ENCODE measurements around the gene CLCN6. TPM values are rescaled to one million over a fixed set of nuclear protein-coding genes. Genes with fewer than 3 reads are reported as not detected.

Gene CLCN6
- total RNA-seq (10 to 100 TPM; 17.3 to 23.0 (median 21.3) TPM), total RNA-seq (10.3 to 36.5 (median 19.3) reads per million in 29 experiments)
- 7.9 TPM for total RNA-seq (2013)

DNA sequence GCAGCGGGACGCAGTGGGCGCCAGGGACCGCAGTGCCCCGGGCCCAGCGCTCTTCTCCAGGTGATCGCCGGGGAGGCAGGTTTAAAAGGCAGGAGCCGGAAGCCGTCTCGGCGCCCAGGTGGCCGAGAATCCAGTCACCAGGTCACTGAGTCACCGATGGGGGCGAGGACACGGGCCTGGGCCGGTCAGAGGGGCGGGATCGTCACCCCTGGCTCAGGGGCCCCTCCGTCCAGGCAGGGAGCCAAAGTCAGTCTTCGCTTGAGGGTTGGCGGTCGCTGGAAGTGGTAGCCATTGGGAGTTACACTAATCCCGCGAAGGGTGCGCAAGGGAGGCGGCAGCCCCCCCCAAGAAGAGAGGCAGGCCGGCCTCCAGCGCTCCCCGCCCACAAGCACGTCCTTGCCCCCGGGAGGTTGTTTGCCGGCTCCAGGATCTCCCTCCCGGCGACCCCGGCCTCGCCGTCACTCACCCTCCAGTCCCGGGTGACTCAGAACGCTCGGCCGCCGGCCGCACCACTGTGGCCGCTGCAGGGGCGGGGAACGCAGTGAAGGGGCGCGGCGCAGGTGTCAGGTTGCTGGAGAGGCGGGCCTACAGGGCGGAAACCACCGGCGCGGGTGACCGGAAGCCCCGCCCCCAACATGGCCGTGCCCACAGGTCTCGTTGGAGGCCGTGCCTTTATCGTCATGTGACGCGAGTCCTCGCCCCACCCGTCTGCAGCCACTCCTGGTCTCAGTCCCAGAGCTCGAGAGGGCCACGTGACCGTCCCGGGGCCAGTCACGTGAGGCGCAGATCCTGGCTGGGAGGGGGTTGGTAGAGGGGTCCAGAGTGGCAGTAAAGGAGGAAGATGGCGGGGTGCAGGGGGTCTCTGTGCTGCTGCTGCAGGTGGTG is at the start of gene CLCN6, which contains the start of gene MTHFR:
Gene CLCN6 (plus strand): TSS at position 770 of the 885 bp plus-strand sequence. CDS start 72 bp downstream, at position 842.
Gene MTHFR (minus strand): TSS at position 543 of the 885 bp plus-strand sequence. CDS start 2,848 bp downstream, outside the sequence.
- Mint-ChIP-seq H3K4me1 (peaks cover 52 to 65% (median 61%) of the 10 kb centered on the region in 3 donors), H3K4me3 (peak within 1 kb of the TSS; percentile 92 to 97 (median 93)), H3K36me3 (peaks cover 13% of the 10 kb centered on the region), H3K9me3 (no peaks in the 10 kb centered on the region), H3K27me3 (no peaks in the 10 kb centered on the region), H3K27ac (peak within 1 kb of the TSS; percentile 95 to 97)
- POLR2A ChIA-PET = interaction anchor here (0.7 to 1.6 kb wide), 3 partner anchors 102 to 533 kb away, joined by 3 to 11 read pairs (median 6); no protein-coding TSS in a partner anchor
- Histone ChIP-seq H3K4me1 (ENCODE audit: control insufficient read depth in 1 of 2, extremely low read depth in 1 of 2, insufficient read depth in 2 of 2, low read length in 2 of 2) (peaks cover 21 to 46% of the 10 kb centered on the region in 2 experiments), H3K9me3 (no peaks in the 10 kb centered on the region), H3K36me3 (ENCODE audit: control insufficient read depth in 2 of 2, extremely low read depth in 1 of 2, insufficient read depth in 1 of 2, low read length in 1 of 2) (peaks cover 2 to 21% of the 10 kb centered on the region in 2 donors), H3K27me3 (replicated peaks in 1 of 2; ENCODE audit: control insufficient read depth in 2 of 2, extremely low read depth in 1 of 2, insufficient read depth in 2 of 2, low read length in 1 of 2) (no peaks in the 10 kb centered on the region), H3K27ac (ENCODE audit: low read length) (peak within 1 kb of the TSS; percentile 84), H3K4me3 (ENCODE audit: control insufficient read depth in 1 of 2, extremely low read depth in 1 of 2, low read length in 1 of 2) (peak within 1 kb of the TSS; percentile 86 to 90)
- CTCF ChIA-PET = interaction anchor here in 1 of 2 donors (0.6 to 1.8 kb wide), 4 partner anchors 102 to 1331 kb away, joined by 3 to 5 read pairs (median 4); partner anchors contain the start of gene MIIP
- under 1% methylated on average over 71 of the region's 72 CpGs for WGBS (ENCODE audit: insufficient coverage)
- ATAC-seq (replicated peaks in 1 of 4) (peak; percentile 87 to 90 (median 87)), DNase-seq (peak; percentile 92 to 99 (median 97))

DNA sequence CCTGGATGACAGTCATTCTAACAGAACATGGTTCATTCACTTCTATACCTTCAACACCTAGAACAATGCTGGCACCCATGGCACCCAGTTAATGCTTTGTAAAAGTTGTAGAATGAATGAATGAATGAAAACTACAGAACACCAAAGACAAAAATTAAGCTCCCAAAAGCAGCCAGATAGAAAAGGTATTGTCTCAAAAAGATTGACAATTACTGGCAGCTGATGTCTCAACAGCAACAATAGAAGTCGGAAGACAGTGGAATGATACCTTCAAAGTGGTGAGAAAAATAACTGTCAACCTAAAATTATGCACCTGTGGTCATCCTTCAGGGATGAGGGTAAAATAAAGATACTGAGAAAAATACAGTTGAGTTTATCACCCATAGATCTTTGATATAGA is 48.9 kb upstream of the CLCN6 start:
- H3K4me1 ChIP-seq (ENCODE audit: control insufficient read depth in 1 of 2, extremely low read depth in 1 of 2, insufficient read depth in 2 of 2, low read length in 2 of 2) = peaks cover 0 to 15% of the 10 kb centered on the region in 2 experiments
- CTCF ChIA-PET = no interaction called here
- WGBS (ENCODE audit: insufficient coverage) = no CpG with 5 or more reads among the region's 1 CpG

GRCh38 chr1:11759791-11760190 is 46.2 kb upstream of the CLCN6 start:
- Histone ChIP-seq H3K4me1 (ENCODE audit: control insufficient read depth in 1 of 2, extremely low read depth in 1 of 2, insufficient read depth in 2 of 2, low read length in 2 of 2) (peaks cover 0 to 10% of the 10 kb centered on the region in 2 experiments), H3K9me3 (no peaks in the 10 kb centered on the region), H3K27me3 (replicated peaks in 1 of 2; ENCODE audit: control insufficient read depth in 2 of 2, extremely low read depth in 1 of 2, insufficient read depth in 2 of 2, low read length in 1 of 2) (peaks cover 0 to 35% of the 10 kb centered on the region in 2 experiments), H3K27ac (ENCODE audit: low read length) (no peak overlapping the region), H3K36me3 (ENCODE audit: control insufficient read depth in 2 of 2, extremely low read depth in 1 of 2, insufficient read depth in 1 of 2, low read length in 1 of 2) (no peaks in the 10 kb centered on the region), H3K4me3 (ENCODE audit: control insufficient read depth in 1 of 2, extremely low read depth in 1 of 2, low read length in 1 of 2) (no peak overlapping the region)
- ATAC-seq (replicated peaks in 1 of 4) (no peak), DNase-seq (no peak)
- Mint-ChIP-seq H3K4me1 (peaks cover 6 to 12% (median 10%) of the 10 kb centered on the region in 3 donors), H3K27me3 (peaks cover 22 to 35% of the 10 kb centered on the region in 2 donors), H3K27ac (no peak overlapping the region), H3K4me3 (no peak overlapping the region), H3K9me3 (no peaks in the 10 kb centered on the region), H3K36me3 (no peaks in the 10 kb centered on the region)
- ChIA-PET POLR2A (no interaction called here), CTCF (no interaction called here)
- no CpG with 5 or more reads among the region's 4 CpGs for WGBS (ENCODE audit: insufficient coverage)

More for the DNA sequence above, 48.9 kb upstream of the CLCN6 start:
- H3K36me3 ChIP-seq (ENCODE audit: control insufficient read depth in 2 of 2, extremely low read depth in 1 of 2, insufficient read depth in 1 of 2, low read length in 1 of 2) = no peaks in the 10 kb centered on the region
- Mint-ChIP-seq H3K36me3 (no peaks in the 10 kb centered on the region), H3K4me1 (peaks cover 8 to 16% (median 10%) of the 10 kb centered on the region in 3 donors), H3K27ac (no peak overlapping the region), H3K27me3 (peaks cover 5 to 15% of the 10 kb centered on the region in 2 donors), H3K4me3 (no peak overlapping the region), H3K9me3 (no peaks in the 10 kb centered on the region)
- no peak for ATAC-seq (replicated peaks in 1 of 4)
- no peak for DNase-seq
- peaks cover 0 to 10% of the 10 kb centered on the region in 2 experiments for H3K27me3 ChIP-seq (replicated peaks in 1 of 2; ENCODE audit: control insufficient read depth in 2 of 2, extremely low read depth in 1 of 2, insufficient read depth in 2 of 2, low read length in 1 of 2)
- no peak overlapping the region for H3K4me3 ChIP-seq (ENCODE audit: control insufficient read depth in 1 of 2, extremely low read depth in 1 of 2, low read length in 1 of 2)
- POLR2A ChIA-PET = no interaction called here
- no peak overlapping the region for H3K27ac ChIP-seq (ENCODE audit: low read length)
- H3K9me3 ChIP-seq = no peaks in the 10 kb centered on the region

- peak overlapping the region in 1 of 3 donors; percentile 4 for H3K4me3 Mint-ChIP-seq
- H3K36me3 ChIP-seq (ENCODE audit: control insufficient read depth in 2 of 2, extremely low read depth in 1 of 2, insufficient read depth in 1 of 2, low read length in 1 of 2) = no peaks in the 10 kb centered on the region
- H3K36me3 Mint-ChIP-seq = no peaks in the 10 kb centered on the region
- no peak overlapping the region for H3K27ac ChIP-seq (ENCODE audit: low read length)
- no peak for DNase-seq
- WGBS (ENCODE audit: insufficient coverage) = 89% methylated on average over 6 of the region's 6 CpGs
- H3K4me1 ChIP-seq (ENCODE audit: control insufficient read depth in 1 of 2, extremely low read depth in 1 of 2, insufficient read depth in 2 of 2, low read length in 2 of 2) = peaks cover 0 to 10% of the 10 kb centered on the region in 2 experiments
- POLR2A ChIA-PET = no interaction called here
- no peak overlapping the region for H3K27ac Mint-ChIP-seq
- no peak overlapping the region for H3K4me3 ChIP-seq (ENCODE audit: control insufficient read depth in 1 of 2, extremely low read depth in 1 of 2, low read length in 1 of 2)
- no peak for ATAC-seq (replicated peaks in 1 of 4)
- CTCF ChIA-PET = no interaction called here
- H3K4me1 Mint-ChIP-seq = peaks cover 6 to 12% (median 10%) of the 10 kb centered on the region in 3 donors
- no peaks in the 10 kb centered on the region for H3K9me3 Mint-ChIP-seq
- H3K9me3 ChIP-seq = no peaks in the 10 kb centered on the region
- peaks cover 22 to 35% of the 10 kb centered on the region in 2 donors for H3K27me3 Mint-ChIP-seq
- H3K27me3 ChIP-seq (replicated peaks in 1 of 2; ENCODE audit: control insufficient read depth in 2 of 2, extremely low read depth in 1 of 2, insufficient read depth in 2 of 2, low read length in 1 of 2) = peaks cover 0 to 48% of the 10 kb centered on the region in 2 experiments
These were observed 44.7 kb upstream of the CLCN6 start for GRCh38 chr1:11761285-11761684.

GRCh38 chr1:11761988-11762406 is 44.0 kb upstream of the CLCN6 start, which contains the start of gene C1orf167:
TSS of gene C1orf167 (plus strand) at chr1:11762193. CDS start at chr1:11764401, 2,208 bp downstream.
- peak within 1 kb of the TSS in 1 of 3 donors; percentile 4 for H3K4me3 Mint-ChIP-seq
- ChIA-PET POLR2A (no interaction called here), CTCF (no interaction called here)
- Histone ChIP-seq H3K4me1 (ENCODE audit: control insufficient read depth in 1 of 2, extremely low read depth in 1 of 2, insufficient read depth in 2 of 2, low read length in 2 of 2) (peaks cover 0 to 10% of the 10 kb centered on the region in 2 experiments), H3K27ac (ENCODE audit: low read length) (no peak within 1 kb of the TSS), H3K27me3 (replicated peaks in 1 of 2; ENCODE audit: control insufficient read depth in 2 of 2, extremely low read depth in 1 of 2, insufficient read depth in 2 of 2, low read length in 1 of 2) (peaks cover 0 to 54% of the 10 kb centered on the region in 2 experiments), H3K36me3 (ENCODE audit: control insufficient read depth in 2 of 2, extremely low read depth in 1 of 2, insufficient read depth in 1 of 2, low read length in 1 of 2) (no peaks in the 10 kb centered on the region), H3K4me3 (ENCODE audit: control insufficient read depth in 1 of 2, extremely low read depth in 1 of 2, low read length in 1 of 2) (peak within 1 kb of the TSS in 1 of 2 donors; percentile 32), H3K9me3 (no peaks in the 10 kb centered on the region)
- WGBS (ENCODE audit: insufficient coverage) = 4% methylated on average over 28 of the region's 29 CpGs
- DNase-seq (peak in 13 of 35 experiments; percentile 4 to 49 (median 24)), ATAC-seq (replicated peaks in 1 of 4) (peak; percentile 45 to 76 (median 58))
- H3K9me3 Mint-ChIP-seq = no peaks in the 10 kb centered on the region
- peaks cover 6 to 12% (median 10%) of the 10 kb centered on the region in 3 donors for H3K4me1 Mint-ChIP-seq
- peaks cover 22 to 33% of the 10 kb centered on the region in 2 donors for H3K27me3 Mint-ChIP-seq
- H3K27ac Mint-ChIP-seq = no peak within 1 kb of the TSS
- H3K36me3 Mint-ChIP-seq = no peaks in the 10 kb centered on the region

DNA sequence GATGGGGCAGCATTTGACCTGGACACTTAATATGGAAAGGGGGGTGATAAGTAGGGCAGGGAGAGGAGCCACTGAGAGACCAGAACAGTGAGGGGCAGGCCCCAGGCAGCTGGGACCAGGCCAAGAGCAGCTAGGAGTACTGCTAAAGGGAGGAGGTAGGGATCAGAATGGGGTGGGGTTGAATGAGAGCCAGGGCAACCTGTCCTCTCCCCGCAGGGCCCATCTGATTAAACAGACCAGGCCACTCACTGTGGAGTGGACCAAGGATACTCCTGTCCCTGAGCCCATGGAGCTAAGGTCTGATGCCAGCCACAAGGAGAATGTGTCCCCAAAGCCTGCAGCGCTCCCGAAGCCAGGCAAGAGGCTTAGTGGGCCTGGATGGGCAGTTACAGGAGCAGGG is 41.9 kb upstream of the CLCN6 start:
- ChIA-PET CTCF (no interaction called here), POLR2A (no interaction called here)
- no peaks in the 10 kb centered on the region for H3K36me3 ChIP-seq (ENCODE audit: control insufficient read depth in 2 of 2, extremely low read depth in 1 of 2, insufficient read depth in 1 of 2, low read length in 1 of 2)
- no peak for ATAC-seq (replicated peaks in 1 of 4)
- 92% methylated on average over 3 of the region's 3 CpGs for WGBS (ENCODE audit: insufficient coverage)
- no peak overlapping the region for H3K27ac Mint-ChIP-seq
- H3K36me3 Mint-ChIP-seq = no peaks in the 10 kb centered on the region
- peaks cover 6 to 12% (median 10%) of the 10 kb centered on the region in 3 donors for H3K4me1 Mint-ChIP-seq
- no peak overlapping the region for H3K27ac ChIP-seq (ENCODE audit: low read length)
- no peak overlapping the region for H3K4me3 ChIP-seq (ENCODE audit: control insufficient read depth in 1 of 2, extremely low read depth in 1 of 2, low read length in 1 of 2)
- no peaks in the 10 kb centered on the region for H3K9me3 ChIP-seq
- peaks cover 0 to 10% of the 10 kb centered on the region in 2 experiments for H3K4me1 ChIP-seq (ENCODE audit: control insufficient read depth in 1 of 2, extremely low read depth in 1 of 2, insufficient read depth in 2 of 2, low read length in 2 of 2)
- H3K9me3 Mint-ChIP-seq = no peaks in the 10 kb centered on the region
- DNase-seq = no peak
- peaks cover 22 to 32% of the 10 kb centered on the region in 2 donors for H3K27me3 Mint-ChIP-seq
- H3K27me3 ChIP-seq (replicated peaks in 1 of 2; ENCODE audit: control insufficient read depth in 2 of 2, extremely low read depth in 1 of 2, insufficient read depth in 2 of 2, low read length in 1 of 2) = peaks cover 0 to 54% of the 10 kb centered on the region in 2 experiments
- H3K4me3 Mint-ChIP-seq = no peak overlapping the region
